Raji (cell line): ENCODE data around the gene IRF3.

Source experiments
- POLR2A ChIP-seq: IDR thresholded peaks from 2 replicates; pipeline ENCODE4 v1.6.1; 2011; ENCODE audit warnings: low read depth, low read length, control low read depth; ENCODE audit not compliant: insufficient read depth

IRF3 gene

GRCh38 chr19:49689133-49690078, 23.7 kb upstream of the IRF3 start, which contains the start of gene ADM5:
Gene ADM5 (plus strand): TSS chr19:49689594. CDS start chr19:49689838, 244 bp downstream.
- no peak for TF ChIP-seq POLR2A

DNA sequence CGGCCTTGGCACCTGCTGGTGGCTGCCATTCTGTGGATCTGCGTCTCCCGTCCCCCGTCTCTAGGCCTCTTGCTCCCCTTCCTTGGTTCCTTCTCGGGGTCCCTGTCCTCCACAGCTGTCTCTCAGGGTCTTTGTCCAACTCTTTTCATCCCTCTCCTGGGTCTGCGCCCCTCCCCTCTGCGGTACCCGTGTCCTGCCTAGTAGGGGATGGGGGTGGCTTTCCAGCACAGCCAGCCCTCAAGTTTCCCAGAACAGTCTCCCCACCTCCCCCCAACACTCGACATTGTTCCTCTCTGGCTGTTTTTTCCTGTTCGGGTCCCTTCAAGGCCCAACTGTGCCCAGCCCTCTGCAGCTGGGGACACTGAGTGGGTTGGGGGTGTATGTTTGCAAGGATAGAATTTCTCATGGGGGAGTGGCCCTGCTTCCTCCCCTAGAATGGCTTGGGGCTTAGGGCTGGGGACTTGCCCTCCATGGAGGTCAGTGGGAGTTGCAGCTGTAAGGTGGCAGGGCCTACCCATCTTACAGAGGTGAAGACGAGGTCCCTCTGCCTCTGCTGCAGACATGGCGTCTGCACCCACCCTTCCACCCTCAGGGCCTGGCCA, 23.0 kb upstream of the IRF3 start:
- TF ChIP-seq POLR2A: no peak

- TF ChIP-seq POLR2A: no peak
Measured at GRCh38 chr19:49687566-49688316, 22.1 kb upstream of the IRF3 start.

DNA sequence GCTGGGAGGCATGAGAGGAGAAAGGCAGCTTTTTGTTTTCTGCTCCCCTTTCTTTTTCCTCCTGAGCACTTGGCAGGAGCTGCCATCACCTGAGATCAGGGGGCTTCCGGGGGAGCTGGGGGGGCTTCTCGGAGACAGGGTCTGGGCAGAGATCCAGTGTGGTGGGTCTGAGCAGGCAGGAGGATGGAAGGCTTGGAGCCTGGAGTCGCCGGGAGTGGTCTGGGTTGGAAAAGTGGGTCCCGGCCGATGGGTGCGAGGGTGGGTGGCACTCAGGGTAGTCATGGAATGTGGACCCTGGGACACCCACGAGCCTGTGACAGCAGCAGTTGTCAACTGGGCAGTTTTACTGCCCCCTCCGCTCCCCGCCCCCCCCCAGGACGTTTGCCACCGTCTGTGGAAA, 21.5 kb upstream of the IRF3 start:
- TF ChIP-seq POLR2A: no peak

- no peak for TF ChIP-seq POLR2A
Measured at GRCh38 chr19:49686503-49687088, 20.9 kb upstream of the IRF3 start.

- no peak for TF ChIP-seq POLR2A
Measured at GRCh38 chr19:49685845-49686332, 20.2 kb upstream of the IRF3 start.

DNA sequence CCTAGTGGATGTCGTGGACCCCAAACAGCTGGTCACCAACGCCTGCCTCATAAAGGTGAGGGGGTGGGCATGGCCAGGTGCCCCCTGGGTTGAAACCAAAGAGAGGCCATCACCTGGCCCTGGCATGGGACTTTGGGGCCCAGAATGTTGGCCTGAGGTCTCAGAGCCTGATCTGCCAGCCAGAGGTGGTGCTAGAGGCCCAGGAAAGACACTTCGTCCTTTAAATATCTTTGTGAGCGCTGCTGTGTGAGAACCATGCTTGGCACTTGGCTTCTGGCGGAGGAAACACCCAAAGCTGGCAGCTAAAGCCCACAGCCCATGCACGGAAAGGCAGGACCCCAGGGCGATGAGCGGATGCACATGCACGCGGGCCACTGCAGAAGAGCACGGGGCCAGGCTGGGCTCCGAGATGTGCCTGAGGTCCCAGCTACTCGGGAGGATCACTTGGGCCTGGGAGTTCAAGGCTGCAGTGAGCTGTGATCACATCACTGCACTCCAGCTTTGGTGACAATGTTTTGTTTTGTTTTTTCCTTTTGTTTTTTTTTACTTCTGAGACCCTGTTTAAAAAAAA, 19.4 kb upstream of the IRF3 start:
- no peak for TF ChIP-seq POLR2A

GRCh38 chr19:49684251-49684982, 18.8 kb upstream of the IRF3 start:
- no peak for TF ChIP-seq POLR2A

DNA sequence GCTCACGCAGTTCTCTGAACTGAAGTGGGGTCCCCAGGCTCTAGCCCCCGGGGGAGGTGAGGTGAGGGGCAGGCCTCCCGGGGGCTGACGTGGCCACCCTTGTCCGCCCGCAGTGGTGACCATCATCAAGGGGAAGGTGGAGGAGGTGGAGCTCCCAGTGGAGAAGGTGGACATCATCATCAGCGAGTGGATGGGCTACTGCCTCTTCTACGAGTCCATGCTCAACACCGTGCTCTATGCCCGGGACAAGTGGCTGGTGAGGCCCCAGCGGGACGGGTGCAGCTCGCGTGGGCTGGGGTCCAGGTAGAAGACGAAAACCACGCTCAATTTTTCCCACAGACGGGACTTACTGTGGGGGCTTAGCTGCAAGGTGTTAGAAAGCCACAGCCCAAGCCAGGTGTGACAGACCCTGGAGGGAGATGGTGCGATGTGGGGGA, 18.2 kb upstream of the IRF3 start:
- no peak for TF ChIP-seq POLR2A

GRCh38 chr19:49682274-49682673, 16.6 kb upstream of the IRF3 start:
- no peak for TF ChIP-seq POLR2A

DNA sequence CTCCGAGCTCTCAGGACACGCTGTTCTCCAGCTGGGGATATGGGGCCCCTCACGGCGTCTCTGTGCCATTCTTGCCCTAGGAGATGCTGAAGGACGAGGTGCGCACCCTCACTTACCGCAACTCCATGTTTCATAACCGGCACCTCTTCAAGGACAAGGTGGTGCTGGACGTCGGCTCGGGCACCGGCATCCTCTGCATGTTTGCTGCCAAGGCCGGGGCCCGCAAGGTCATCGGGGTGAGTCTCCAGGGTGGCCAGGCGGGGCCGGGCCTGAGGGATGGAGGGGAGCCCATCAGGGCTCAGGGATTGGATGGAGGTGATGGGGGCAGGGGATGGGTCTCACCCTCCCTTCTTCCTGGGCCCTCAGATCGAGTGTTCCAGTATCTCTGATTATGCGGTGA, 16.2 kb upstream of the IRF3 start:
- TF ChIP-seq POLR2A: no peak

GRCh38 chr19:49680421-49681351, 15.0 kb upstream of the IRF3 start:
- TF ChIP-seq POLR2A: no peak

- TF ChIP-seq POLR2A: no peak
Measured at GRCh38 chr19:49679771-49680413, 14.2 kb upstream of the IRF3 start.
